Heart right ventricle (tissue), 16 donors: Measurements from ENCODE around the gene MESP2. TPM values are rescaled to one million over a fixed set of nuclear protein-coding genes. Genes with fewer than 3 reads are reported as not detected.

Experiments used
- ATAC-seq, 8 donors: fragments of 200-7000 bp; cut with Tn5 transposase; one replicate each; pipeline ENCODE4 v1.9.1; 2020; ENCODE audit warnings: mild to moderate bottlenecking in 8 of 8, moderate library complexity in 8 of 8, moderate number of reproducible peaks in 1 of 8
- DNase-seq, 2 donors: peaks; one replicate each; pipeline ENCODE4 v3.0.0-alpha.2; 2020
- H3K27ac ChIP-seq, 10 donors: fragments of 200-600 bp; sonication (generic) in 2 of 10; one replicate each; pipeline versions ENCODE4 v1.5.0 to v1.8.0; 2020 to 2022; ENCODE audit warnings: mild to moderate bottlenecking in 3 of 10
- H3K27me3 ChIP-seq, 7 donors: fragments of 200-600 bp; one replicate each; pipeline ENCODE4 v1.8.0; 2021 to 2022; ENCODE audit warnings: mild to moderate bottlenecking in 2 of 7
- H3K36me3 ChIP-seq, 9 donors: fragments of 200-600 bp; sonication (generic) in 1 of 9; one replicate each; pipeline versions ENCODE4 v1.5.0 to v1.8.0; 2020 to 2022; ENCODE audit warnings: mild to moderate bottlenecking in 2 of 9
- H3K4me1 ChIP-seq, 9 donors: fragments of 200-600 bp; sonication (generic) in 1 of 9; one replicate each; pipeline versions ENCODE4 v1.5.0 to v1.8.0; 2020 to 2022; ENCODE audit warnings: mild to moderate bottlenecking in 4 of 9
- H3K4me3 ChIP-seq, 10 donors: fragments of 200-600 bp; sonication (generic) in 2 of 10; one replicate each; pipeline versions ENCODE4 v1.5.0 to v1.8.0; 2020 to 2022; ENCODE audit warnings: mild to moderate bottlenecking in 7 of 10, moderate library complexity in 2 of 10
- H3K9me3 ChIP-seq, 11 donors: fragments of 200-600 bp in 10 of 11; sonication (generic) in 2 of 11; one replicate each; pipeline versions ENCODE4 v1.5.0 to v1.8.0; 2013 to 2022; ENCODE audit warnings: mild to moderate bottlenecking in 2 of 11, control low read depth in 1 of 11, moderate library complexity in 1 of 11
- WGBS, 2 donors: extraction: QIAGEN DNeasy Blood & Tissue Kit; methylation state at CpG; one replicate each; pipeline ENCODE4 v1.1.7; 2013; ENCODE audit warnings: inconsistent platforms in 1 of 2; 5-methylcytosine and 5-hydroxymethylcytosine counted together
- intact Hi-C, 10 donors: fragments of 100-400 bp; cut with DNase I; formaldehyde crosslinking; loops; one replicate each; pipeline versions ENCODE4 v1.11.1 to v1.14.2; 2022
- polyA plus RNA-seq, 2 donors: library from polyadenylated mRNA; stranded (reverse); fragments of 200-250 nt; gene quantifications; one replicate each; pipeline ENCODE4 v1.2.3, GENCODE V29; 2013
- total RNA-seq, 10 donors: library from RNA; stranded (reverse); fragmentation: NEBNext Ultra II Directional in 3 of 10; extraction: Animal tissue kit (Norgen Biotek cat#: 25700) in 3 of 10; gene quantifications; one replicate each; pipeline versions ENCODE4 v1.2.1 to v1.2.4, GENCODE V29; 2021 to 2023
- TF ChIP-seq, protein P1 (sequence below), 9 donors: fragments of 200-600 bp; sonication (generic) in 2 of 9; IDR thresholded peaks; one replicate each; pipeline versions ENCODE4 v1.5.0 to v1.8.0; 2021 to 2022; ENCODE audit warnings: antibody characterized with exemption in 9 of 9, mild to moderate bottlenecking in 5 of 9, moderate library complexity in 1 of 9
- donor health status: Arrhythmogenic right ventricular cardiomyopathy.
- donor health status: ischemic (EF 13 %, LVEDD 7.1; RV severe dilation, severe dysfunction).
- donor health status: healthy with polysubstance abuse.
- donor health status: DM: no; HTN: yes; CAD: no.
- donor health status: DM: no; HTN: no; CAD: no.
- donor health status: ischemic (EF 25% LVEDD 6.9; RV normal size, moderate dysfunction).
- donor health status: ischemic (EF 25% LVEDD 5.7; RV mildly dilated, moderate dysfunction).
- donor health status: healthy.
- donor health status: DM: yes; HTN: yes; CAD: no.
- donor health status: Ischemic cardiomyopathy.
- donor health status: ischemic (EF 35%, LVEDD 5.7; RV mildly dilated, moderate dysfunction).
- donor health status: nonischemic (EF 11% LVEDD 7.7; RV severe dilation, severe dysfunction).
- donor health status: DM: yes; HTN: yes; CAD: no.
- donor health status: PGD.
- donor health status: ischemic (EF 29% LVEDD 5.4; RV normal size, mild dysfunction).
- donor health status: nonischemic (EF 23%, LVEDD 6.1; RV moderate dilation, normal function).

The MESP2 gene
- total and polyA plus RNA-seq, 12 donors, result 0.04 to 0.73 (median 0.32) TPM; not detected in 5

- peaks cover 0 to 41% (median 25%) of the 10 kb centered on the region in 9 donors for H3K4me1 ChIP-seq
- DNase-seq (no peak), ATAC-seq (no peak)
- WGBS, 2 donors, result 98 to 99% methylated on average over 7 of the region's 7 CpGs
- TF ChIP-seq, protein P1, sequence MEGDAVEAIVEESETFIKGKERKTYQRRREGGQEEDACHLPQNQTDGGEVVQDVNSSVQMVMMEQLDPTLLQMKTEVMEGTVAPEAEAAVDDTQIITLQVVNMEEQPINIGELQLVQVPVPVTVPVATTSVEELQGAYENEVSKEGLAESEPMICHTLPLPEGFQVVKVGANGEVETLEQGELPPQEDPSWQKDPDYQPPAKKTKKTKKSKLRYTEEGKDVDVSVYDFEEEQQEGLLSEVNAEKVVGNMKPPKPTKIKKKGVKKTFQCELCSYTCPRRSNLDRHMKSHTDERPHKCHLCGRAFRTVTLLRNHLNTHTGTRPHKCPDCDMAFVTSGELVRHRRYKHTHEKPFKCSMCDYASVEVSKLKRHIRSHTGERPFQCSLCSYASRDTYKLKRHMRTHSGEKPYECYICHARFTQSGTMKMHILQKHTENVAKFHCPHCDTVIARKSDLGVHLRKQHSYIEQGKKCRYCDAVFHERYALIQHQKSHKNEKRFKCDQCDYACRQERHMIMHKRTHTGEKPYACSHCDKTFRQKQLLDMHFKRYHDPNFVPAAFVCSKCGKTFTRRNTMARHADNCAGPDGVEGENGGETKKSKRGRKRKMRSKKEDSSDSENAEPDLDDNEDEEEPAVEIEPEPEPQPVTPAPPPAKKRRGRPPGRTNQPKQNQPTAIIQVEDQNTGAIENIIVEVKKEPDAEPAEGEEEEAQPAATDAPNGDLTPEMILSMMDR (IDR thresholded peaks at IDR 0.05), result no peak
- peaks cover 3 to 47% (median 41%) of the 10 kb centered on the region in 7 donors for H3K27me3 ChIP-seq
- intact Hi-C loops, result loop anchor here in 1 of 10 donors (5.0 kb wide), 1 partner anchor 36 kb away; the partner anchor contains the start of gene MESP2
- peak overlapping the region in 1 of 10 donors; percentile 95 for H3K27ac ChIP-seq
- H3K36me3 ChIP-seq, result no peaks in the 10 kb centered on the region
- H3K4me3 ChIP-seq, result peak overlapping the region in 1 of 10 donors; percentile 72
- peaks cover 0 to 8% (median 0%) of the 10 kb centered on the region in 11 donors for H3K9me3 ChIP-seq
Measured at GRCh38 chr15:89812847-89813320, 36.8 kb downstream of the MESP2 start.

DNA sequence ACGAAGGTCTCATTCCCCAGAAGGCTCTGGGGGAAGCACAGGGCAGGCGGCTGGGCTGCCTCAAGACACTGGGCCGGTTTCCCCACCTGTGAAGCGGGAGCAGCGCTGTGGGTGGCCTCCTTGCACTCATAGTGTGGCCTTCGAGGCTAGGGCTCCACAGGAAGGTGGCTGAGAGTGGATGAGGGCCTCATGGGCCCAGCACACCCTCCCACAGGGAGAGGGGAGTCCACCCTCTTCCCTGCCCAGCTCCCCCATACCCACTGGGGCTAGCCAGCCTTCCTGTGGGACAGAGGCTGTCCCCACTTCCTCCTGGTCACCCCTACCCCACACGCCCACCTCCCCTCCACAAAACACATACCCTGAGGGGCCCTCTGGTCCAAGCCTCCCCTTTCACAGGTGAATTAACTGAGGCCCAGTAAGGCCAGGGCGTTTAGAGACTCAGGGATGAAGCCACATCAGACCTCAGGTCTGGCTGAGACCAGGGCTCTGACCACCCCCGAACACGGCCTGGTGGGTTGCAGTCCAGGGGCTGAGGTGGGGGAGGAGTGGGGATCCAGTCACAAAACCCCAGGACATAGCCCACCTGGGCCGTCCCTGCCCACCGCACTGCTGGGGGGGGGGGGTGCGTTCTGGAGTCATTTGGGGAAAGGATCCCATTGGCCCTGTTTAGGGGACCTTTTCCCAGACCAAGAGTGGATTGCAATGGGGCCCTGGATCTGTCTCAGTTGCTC, 37.4 kb downstream of the MESP2 start:
- Histone ChIP-seq H3K27me3 (peaks cover 3 to 47% (median 42%) of the 10 kb centered on the region in 7 donors), H3K36me3 (no peaks in the 10 kb centered on the region), H3K4me3 (peak overlapping the region in 8 of 10 donors; percentile 41 to 72 (median 58)), H3K4me1 (peaks cover 0 to 41% (median 25%) of the 10 kb centered on the region in 9 donors), H3K9me3 (peaks cover 0 to 8% (median 0%) of the 10 kb centered on the region in 11 donors), H3K27ac (peak overlapping the region in 3 of 10 donors; percentile 25 to 95 (median 42))
- 73 to 78% methylated on average over 13 of the region's 13 CpGs for WGBS, 2 donors
- TF ChIP-seq, protein P1 (IDR thresholded peaks at IDR 0.05), result no peak
- ATAC-seq (no peak), DNase-seq (no peak)
- intact Hi-C loops, result loop anchor here in 1 of 10 donors (5.0 kb wide), 1 partner anchor 36 kb away; the partner anchor contains the start of gene MESP2

DNA sequence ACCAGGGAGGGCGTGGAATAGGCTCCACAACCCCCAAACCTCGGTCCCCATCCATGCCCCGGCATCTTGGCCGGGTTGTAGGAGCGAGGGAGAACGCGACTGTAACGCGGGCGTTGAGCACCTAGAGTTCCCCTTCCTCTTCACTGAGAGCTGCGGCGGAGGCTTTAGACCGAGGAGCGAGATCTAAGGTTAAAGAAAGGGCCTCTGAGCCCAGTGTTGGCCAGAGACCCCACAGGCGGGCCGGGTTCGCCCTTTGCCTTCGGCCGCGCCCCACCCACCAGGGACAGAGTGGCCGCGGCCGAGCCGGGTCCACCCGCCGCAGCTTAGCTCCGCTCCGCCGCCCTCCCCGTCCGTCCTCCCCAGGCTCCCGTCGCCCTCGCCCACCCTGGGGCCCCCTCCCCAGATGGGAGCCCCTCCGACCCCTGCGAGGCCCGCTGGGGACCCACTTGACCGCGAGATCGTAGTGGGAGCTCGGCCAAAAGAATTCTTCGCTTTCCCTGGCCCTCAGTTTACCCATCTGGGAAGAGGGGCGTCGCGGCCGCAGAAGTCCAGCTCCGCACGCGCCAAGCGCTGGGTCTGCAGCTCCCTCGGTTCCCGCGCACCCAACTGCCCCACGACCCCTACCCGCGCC, 38.1 kb downstream of the MESP2 start:
- Histone ChIP-seq H3K4me1 (peaks cover 0 to 34% (median 20%) of the 10 kb centered on the region in 9 donors), H3K27me3 (peaks cover 3 to 48% (median 44%) of the 10 kb centered on the region in 7 donors), H3K9me3 (peaks cover 0 to 8% (median 0%) of the 10 kb centered on the region in 11 donors), H3K36me3 (no peaks in the 10 kb centered on the region), H3K4me3 (peak overlapping the region; percentile 28 to 72 (median 56)), H3K27ac (peak overlapping the region in 5 of 10 donors; percentile 10 to 95 (median 36))
- DNase-seq (peak in 1 of 2 donors; percentile 32), ATAC-seq (peak in 4 of 8 donors; percentile 10 to 35 (median 26))
- WGBS, 2 donors, result 8 to 12% methylated on average over 45 to 56 of the region's 56 CpGs
- intact Hi-C loops, result loop anchor here in 1 of 10 donors (5.0 kb wide), 1 partner anchor 37 kb away; the partner anchor contains the start of gene MESP2
- TF ChIP-seq, protein P1 (IDR thresholded peaks at IDR 0.05), result no peak

DNA sequence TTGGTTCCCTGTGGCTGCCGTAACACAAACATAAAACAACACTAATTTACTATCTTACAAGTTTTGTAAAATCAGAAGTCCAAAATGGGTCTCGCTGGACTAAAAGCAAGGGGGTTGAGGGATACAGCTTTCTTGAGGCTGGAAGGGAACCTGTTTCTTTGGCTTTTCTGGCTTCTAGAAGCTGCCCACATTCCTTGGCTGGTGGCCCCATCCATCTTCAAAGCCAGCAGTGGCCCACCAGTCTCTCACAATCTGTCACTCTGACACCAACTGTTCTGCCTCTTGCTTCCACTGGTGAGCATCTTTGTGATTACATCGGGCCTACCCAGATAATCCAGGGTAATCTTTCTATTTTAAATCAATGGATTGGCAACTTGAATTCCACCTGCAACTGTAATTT, 39.6 kb downstream of the MESP2 start:
- 98 to 100% methylated on average over 3 of the region's 3 CpGs for WGBS, 2 donors
- Histone ChIP-seq H3K27me3 (peaks cover 3 to 56% (median 44%) of the 10 kb centered on the region in 7 donors), H3K4me1 (peaks cover 0 to 40% (median 17%) of the 10 kb centered on the region in 9 donors), H3K4me3 (no peak overlapping the region), H3K27ac (no peak overlapping the region), H3K36me3 (no peaks in the 10 kb centered on the region), H3K9me3 (peaks cover 0 to 8% (median 0%) of the 10 kb centered on the region in 11 donors)
- DNase-seq (no peak), ATAC-seq (no peak)
- intact Hi-C loops, result no loop called here
- TF ChIP-seq, protein P1 (IDR thresholded peaks at IDR 0.05), result no peak
